GM19240 (cell line): Measurements from ENCODE around the gene ZNF726.
"Not testable (repeated sequence)": the region's sequence is repeated elsewhere in the genome, so short reads cannot be mapped to it uniquely, and the experiment has no call there.

Experiments used
- DNase-seq: peaks from one replicate; pipeline ENCODE4 v3.0.0; 2011; ENCODE audit warnings: low spot score; ENCODE audit not compliant: insufficient read length

Gene ZNF726

DNA sequence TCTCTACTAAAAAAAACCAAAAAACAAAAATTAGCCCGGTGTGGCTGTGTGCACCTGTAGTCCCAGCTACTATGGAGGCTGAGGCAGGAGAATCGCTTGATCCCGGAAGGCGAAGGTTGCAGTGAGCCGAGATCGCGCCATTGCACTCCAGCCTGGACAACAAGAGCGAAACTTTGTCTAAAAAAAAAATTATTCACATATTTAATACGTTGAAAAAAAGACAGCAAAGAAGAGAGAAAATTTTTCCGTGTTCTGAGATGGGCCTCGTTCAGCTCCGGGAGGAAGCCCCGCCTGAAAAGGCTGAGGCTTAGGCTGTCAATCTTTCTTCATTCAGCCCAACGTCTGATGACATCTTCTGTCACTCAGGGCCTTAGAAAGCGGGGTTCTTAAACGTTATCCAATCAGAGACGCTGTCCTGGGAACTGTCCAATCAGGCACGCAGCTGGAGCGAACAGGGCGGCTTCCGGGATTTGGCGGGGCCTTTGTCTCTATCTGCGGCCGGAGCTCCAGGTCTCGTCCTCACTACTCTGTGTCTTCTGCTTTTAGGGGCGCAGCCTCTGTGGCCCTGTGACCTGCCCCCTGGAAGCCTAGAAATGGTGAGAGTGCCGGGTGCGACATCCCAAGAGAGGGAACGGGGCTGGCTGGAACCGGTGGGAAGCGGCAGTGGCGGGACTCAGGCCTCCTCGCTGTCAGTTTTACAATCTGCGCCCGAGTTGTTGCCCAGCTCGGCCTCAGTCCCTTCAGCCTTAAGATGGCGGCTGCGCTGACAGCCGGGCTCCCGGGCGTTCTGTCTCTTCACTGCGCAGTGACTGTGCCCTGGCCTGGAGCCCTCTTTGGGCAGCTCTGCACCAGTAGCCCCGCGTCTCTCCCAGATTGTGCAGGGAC is at the start of gene ZNF726:
Gene ZNF726 (plus strand): TSS at position 485 of the 885 bp plus-strand sequence. CDS start 109 bp downstream, at position 594.
- peak; percentile 41 for DNase-seq

DNA sequence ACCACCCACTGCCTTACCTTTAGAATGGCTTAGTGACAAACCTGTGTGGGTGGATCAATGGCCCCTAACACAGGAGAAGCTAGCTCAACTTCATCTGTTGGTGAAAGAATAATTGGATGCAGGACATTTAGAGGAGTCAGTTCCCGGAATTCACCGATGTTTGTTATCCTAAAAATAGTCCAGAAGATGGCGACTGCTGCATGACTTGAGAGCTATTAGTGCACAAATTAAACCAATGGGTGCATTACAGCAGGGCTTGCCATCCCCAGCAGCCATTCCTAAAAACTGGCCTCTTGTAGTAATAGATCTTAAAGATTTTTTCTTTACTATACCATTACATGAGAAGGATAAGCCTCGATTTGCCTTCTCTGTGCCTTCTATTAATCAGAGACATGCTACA is 46.8 kb upstream of the ZNF726 start:
- DNase-seq = no peak

DNA sequence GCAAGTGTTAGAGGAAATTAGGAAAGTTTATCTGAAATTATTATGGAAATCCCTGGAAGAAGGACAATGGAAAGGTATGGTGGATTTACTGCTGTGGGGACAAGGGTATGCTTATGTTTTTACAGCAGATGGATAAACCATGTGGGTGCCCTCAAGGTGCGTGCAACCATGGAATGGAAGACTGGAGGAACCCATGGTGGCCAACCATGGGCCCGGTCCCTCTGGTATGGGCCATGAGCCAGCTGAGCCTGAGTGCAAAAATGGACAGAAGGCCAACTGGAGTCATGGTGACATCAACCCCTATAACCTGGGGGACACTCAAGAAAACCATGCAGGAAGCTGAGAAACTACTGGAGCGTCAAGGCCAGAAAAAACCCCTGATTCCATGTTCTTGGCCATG is 46.1 kb upstream of the ZNF726 start:
- no peak for DNase-seq

GRCh38 chr19:23872282-23872919 is 42.3 kb upstream of the ZNF726 start:
- no peak for DNase-seq

DNA sequence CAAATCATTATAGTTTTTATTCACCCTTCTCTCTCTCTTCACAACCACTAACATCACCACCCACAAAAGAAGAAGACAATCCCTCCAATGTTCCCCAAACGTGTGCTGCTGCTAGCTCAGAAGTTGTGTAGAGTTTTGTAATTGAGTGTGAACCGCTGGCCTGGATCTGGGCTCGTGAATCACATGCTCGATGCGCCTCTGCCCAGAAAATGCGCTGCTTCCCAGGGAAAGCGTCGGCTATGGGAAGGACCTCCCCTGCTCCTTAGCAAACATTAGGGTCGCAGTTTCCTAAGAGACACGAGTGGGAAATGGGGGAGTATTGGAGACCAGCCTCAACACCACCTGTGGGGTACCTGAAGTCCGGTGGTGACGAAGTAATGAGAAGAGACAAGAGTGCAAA is 38.4 kb upstream of the ZNF726 start:
- DNase-seq = no peak

DNA sequence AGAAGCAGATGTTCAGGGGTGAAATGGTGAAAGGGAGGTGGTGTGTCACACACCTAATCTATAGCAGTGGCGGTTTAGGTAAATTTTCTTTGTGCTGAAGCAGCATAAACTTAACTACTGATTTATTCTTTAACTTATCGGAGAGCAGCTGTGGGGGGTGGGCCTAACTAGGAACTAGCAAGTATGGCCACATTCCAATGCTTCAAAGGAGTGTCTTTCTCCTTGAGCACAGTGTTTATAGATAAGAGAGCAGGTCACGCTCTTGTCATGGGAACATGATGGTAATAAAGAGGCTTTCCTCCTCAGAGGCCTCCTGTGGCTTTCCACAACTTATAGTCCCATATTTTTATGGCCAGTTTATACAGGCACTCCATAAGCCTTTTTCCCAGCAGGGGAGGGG is 37.9 kb upstream of the ZNF726 start:
- DNase-seq = not testable (repeated sequence)

DNA sequence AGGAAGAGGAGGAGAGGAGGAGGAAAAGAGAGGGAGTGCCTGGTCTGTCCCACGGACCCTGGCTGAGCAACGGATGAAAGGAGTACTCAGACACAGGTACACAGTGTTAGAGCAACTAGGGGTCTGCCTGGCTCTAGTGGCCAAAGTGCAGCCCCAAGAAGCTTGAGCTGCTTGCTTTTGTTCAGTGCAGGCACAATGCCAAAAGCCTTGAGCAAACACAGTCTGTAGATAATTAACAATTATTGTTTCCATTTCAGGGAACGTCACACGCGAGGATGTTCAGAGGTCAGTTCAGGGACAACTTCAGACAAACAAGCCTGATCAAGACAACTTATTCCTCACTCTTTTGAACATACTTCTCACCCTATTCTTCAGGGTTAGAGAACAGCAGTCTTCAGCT is 32.2 kb upstream of the ZNF726 start:
- DNase-seq = no peak

- no peak for DNase-seq
Measured at GRCh38 chr19:23884363-23884762, 30.3 kb upstream of the ZNF726 start.

- DNase-seq = no peak
Measured at GRCh38 chr19:23887642-23888041, 27.0 kb upstream of the ZNF726 start.

GRCh38 chr19:23896096-23896495 is 18.6 kb upstream of the ZNF726 start:
- DNase-seq = not testable (repeated sequence)

DNA sequence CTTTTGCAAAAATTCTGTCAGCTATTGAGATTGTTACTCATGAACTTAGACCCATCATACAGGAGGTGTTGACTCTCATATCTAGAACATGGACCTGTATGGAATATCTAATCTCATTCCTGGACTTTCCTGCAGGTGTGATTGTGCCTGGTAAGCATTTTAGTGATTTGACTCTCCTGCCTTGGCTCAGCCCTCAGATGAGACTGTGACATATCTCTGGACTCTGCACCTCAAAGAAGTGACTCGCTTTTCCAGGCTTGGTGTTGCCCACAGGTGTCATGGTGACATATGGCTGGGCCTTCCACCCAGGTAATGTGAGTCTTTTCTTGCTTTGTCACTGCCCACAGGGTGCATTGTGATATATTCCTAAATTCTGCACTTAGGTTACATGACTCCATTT is 17.8 kb upstream of the ZNF726 start:
- no peak for DNase-seq

- no peak for DNase-seq
Measured at GRCh38 chr19:23901360-23901759, 13.3 kb upstream of the ZNF726 start.

GRCh38 chr19:23904406-23904805 is 10.3 kb upstream of the ZNF726 start:
- no peak for DNase-seq

DNA sequence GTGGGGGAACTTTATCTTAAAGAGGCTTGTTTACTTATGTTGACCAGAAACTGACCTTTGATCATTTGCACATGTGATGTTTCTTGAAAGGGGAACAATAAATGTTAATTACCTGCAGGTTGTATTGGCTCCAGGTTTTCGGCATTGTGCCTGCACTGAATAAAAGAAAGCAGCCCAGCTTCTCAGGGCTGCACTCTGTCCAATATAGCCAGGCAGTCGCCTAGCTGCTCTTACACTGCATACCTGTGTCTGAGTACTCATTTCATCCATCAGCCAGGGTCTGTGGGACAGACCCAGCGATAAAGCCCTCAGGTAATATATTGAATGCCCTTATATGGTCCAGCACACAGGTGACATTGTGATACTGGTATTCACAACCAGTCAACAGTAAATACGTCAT is 8.9 kb upstream of the ZNF726 start:
- no peak for DNase-seq

GRCh38 chr19:23906835-23907234 is 7.9 kb upstream of the ZNF726 start:
- no peak for DNase-seq

DNA sequence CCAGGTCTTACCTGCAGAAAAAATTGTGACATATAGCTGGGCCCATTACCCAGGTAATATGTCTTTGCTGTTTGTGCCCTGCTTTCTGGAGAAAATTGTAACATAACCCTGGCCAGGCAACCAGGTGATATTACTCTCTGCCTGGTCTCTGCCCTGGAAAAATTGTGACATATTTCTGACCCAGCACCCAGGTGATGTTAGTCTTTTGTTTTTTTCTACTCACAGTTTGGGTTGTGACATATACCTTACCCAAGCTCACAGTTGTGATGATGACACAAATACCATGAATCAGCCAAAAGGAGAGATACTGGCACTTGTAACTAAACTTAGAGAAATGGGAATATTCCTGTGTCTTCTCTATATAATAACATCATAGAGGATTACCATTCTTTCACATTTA is 6.5 kb upstream of the ZNF726 start:
- DNase-seq = no peak

DNA sequence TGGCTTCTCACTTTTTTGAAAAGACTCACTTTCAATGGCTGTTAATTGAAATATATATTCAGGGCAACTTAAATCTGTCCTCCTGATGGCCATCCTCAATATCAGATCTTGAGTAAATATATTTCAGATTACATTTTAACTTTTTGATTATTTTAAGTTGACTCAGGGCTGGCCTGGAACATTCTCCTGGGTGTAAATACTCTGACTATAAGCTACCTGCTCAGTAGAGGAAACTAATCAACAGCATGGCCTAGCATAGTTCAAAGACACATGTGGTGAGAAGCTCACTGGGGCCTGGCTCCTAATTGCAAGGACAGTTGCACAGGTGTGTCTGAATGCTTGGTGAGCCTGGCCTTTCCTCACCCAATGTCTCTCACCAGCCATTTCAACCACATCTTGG is 5.5 kb upstream of the ZNF726 start:
- DNase-seq = no peak

- DNase-seq = no peak
Measured at GRCh38 chr19:23913931-23914330, 755 bp upstream of the ZNF726 start.

GRCh38 chr19:23916991-23917390 is 2.3 kb downstream of the ZNF726 start:
- DNase-seq = no peak

- DNase-seq = no peak
Measured at GRCh38 chr19:23917856-23918255, 3.2 kb downstream of the ZNF726 start.

- DNase-seq = no peak
Measured at GRCh38 chr19:23925285-23925684, 10.6 kb downstream of the ZNF726 start.

GRCh38 chr19:23932878-23933277 is 18.2 kb downstream of the ZNF726 start:
- no peak for DNase-seq

- not testable (repeated sequence) for DNase-seq
Measured at GRCh38 chr19:23937031-23937430, 22.3 kb downstream of the ZNF726 start.
